Cardiac septum (tissue), 1 donor: Measurements from ENCODE around the gene TPST2. TPM values are rescaled to one million over a fixed set of nuclear protein-coding genes. Genes with fewer than 3 reads are reported as not detected.
A peak's percentile ranks its signal among the peaks of the same experiment; 100 is the strongest.
"Not testable (repeated sequence)": the region's sequence is repeated elsewhere in the genome, so short reads cannot be mapped to it uniquely, and the experiment has no call there.

Experiments
- DNase-seq: peaks from one replicate; pipeline ENCODE4 v3.0.0-alpha.2; 2020; ENCODE audit warnings: low spot score
- intact Hi-C: fragments of 100-400 bp; cut with DNase I; formaldehyde crosslinking; loops from one replicate; pipeline ENCODE4 v1.14.0; 2022
- total RNA-seq: library from RNA; stranded (reverse); fragmentation: NEBNext Ultra II Directional; extraction: Animal tissue kit (Norgen Biotek cat#: 25700); gene quantifications from one replicate; pipeline ENCODE4 v1.2.1, GENCODE V29; 2021
- donor health status: DM: no; HTN: no; CAD: no.

Gene TPST2
- total RNA-seq, 1 donor from 2014 or later = 22.0 TPM

DNA sequence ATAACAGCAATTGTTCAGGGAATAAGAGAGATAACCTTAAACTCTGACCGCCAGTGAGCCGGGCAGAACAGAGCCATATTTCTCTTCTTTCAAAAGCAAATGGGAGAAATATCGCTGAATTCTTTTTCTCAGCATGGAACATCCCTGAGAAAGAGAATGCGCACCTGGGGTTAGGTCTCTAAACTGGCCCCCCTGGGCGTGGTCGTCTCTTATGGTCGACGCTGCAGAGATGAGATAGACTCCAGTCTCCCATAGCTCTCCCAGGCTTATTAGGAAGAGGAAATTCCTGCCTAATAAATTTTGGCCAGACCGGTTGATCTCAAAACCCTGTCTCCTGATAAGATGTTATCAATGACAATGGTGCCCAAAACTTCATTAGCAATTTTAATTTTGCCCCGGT, 23.8 kb upstream of the TPST2 start:
- DNase-seq, intact Hi-C loops: not testable (repeated sequence)

DNA sequence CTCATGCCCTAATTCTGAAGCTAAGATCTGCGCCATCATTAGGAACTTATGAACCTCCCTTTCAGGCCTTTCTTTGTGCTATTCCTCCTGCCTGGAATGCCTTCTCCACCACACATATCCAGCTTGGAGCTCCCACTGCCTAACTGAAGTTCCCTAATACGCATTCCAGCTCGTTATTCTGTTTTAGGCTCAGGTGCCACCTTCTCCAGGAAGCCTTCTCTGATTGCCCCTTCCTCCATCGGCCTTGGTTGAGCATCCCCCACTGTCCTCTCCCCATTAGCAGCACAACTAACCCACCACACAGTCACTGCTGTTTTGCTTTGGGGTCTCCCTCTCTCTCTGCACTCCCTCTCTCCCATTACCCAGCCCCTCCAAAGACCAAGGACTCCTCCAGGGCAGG, 22.7 kb upstream of the TPST2 start:
- DNase-seq = no peak
- intact Hi-C loops = no loop called here

DNA sequence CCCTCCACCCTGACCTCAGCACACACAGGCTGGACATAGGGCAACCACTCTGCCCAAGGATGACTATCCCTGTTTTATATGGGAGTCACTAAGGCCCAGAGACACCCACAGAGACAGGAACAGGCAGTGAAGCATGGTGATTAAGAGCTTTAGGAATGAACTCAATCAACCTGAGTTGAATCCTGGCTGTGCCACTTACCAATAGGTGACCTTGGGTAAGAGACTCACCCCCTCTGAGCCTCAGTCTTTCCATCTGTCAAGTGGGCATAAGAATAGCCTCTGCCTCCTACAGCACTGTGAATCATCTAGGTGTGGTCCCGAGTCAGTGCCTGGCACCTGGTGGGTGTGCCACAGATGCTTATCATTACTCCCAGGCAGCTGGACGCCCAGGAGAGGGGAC, 21.1 kb upstream of the TPST2 start:
- no peak for DNase-seq

DNA sequence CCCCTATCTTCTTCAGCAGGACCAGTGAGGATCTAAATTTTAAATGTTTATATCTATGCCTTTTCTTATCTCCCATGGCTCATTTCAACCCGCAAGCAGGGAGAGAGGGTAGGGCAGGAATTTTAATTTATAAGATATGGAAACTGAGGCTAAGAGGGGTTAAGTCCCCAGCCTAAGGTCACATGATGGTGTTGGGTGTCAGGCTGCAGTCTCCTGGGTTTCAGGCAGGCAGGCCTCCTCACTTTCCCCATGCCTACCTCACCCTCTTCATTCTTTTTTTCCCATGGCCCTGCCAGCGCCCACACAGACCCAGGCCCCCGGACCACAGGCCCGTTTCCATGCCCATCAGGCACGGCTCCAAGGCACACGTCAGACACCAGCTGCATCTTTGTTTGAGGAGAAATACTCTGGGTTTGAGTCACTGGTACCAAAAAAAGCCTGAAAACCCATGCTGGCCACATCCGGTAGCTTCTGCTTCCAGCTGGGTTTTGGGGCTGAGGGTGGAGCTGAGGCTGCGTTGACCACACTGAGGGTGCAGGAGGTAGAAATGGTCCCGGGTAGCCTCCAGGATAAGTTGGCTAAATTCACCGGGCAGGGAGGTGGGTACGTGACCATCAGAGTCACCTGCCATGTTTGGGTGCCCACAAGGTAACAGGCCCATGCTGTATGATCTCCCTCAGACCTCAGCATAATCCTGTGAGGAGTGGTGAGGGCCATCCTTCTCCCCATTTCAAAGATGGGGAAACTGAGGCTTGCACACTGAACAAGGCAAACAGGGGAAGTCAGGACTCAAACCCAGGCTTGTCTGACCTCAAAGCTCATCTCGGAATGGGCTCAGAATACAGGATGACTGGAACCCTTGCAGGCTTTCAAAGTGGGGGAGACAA, 20.4 kb upstream of the TPST2 start:
- intact Hi-C loops = no loop called here
- DNase-seq = no peak

More for the DNA sequence above, 21.1 kb upstream of the TPST2 start:
- intact Hi-C loops = no loop called here

DNA sequence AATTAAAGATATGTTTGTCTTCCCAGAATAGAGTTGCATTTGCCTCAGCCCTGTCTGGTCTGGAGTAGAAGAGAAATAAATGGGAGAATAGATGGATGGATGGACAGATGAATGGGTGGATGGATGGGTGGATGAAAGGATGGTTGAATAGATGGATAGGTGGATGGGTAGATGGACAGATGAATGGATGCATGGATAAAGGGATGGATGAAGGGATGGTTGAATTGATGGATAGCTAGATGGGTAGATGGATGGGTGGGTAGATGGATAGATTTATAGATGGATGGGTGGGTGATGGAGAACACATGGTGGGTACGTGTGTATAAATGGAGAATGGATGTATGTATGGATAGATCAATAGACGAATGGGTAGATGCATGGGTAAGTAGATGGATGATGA, 19.4 kb upstream of the TPST2 start:
- DNase-seq = no peak
- intact Hi-C loops = no loop called here

DNA sequence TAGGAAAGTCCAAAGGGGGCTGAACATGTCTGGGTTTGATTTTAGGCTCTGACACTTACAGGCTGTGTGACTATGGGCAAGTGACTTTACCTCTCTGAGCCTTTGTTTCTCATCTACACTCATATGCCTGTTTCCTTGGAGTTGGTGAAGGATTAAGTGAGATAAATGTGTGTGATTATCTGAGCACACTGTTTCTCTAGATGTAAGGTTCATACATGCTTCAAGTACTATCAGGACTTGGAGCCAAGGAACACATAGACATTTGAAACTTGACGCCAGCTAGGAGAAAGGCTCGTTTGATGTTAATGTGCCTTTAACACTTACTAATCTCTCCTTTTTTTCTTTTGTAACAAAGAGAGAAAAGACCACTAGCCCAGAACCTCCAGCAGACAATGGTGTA, 18.2 kb upstream of the TPST2 start:
- intact Hi-C loops = no loop called here
- DNase-seq = no peak

DNA sequence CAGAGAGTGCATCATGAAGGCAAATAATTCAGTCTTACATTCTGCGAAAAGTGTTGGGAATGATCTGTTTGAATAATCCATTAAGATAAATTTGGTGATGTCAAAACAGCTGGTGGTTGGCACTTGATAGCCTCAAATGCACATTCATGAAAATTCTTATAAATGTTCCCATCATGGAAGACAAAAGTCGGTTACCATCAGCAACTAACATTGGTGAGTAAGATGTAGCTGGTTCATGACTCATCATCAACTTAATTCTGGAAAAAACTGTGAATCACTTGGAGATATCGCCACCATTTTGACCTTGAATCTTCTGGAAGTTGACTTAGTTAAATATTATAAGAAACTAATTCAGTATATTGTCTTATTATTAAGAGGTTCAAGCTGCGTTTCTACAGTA, 16.7 kb upstream of the TPST2 start:
- no peak for DNase-seq
- intact Hi-C loops = no loop called here

DNA sequence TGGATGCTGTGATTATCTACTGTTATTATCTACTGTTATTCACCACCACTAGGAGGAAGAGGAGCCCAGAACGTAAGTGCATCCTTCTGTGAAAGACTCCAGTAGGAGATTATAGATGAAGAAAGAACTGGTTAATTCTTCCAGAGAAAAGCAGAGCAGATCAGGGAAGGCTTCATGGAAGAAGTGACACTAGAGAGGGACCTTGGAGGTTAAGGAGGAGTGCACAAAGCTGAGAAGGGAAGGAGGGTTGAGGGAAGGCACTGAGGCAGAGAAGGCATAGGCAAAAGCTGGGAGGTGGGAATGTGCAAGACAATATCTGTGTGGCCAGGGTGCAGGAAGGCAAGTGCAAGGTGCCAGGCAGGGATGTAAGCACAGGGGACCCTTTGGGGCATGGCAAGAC, 14.4 kb upstream of the TPST2 start:
- DNase-seq = no peak
- intact Hi-C loops = no loop called here

DNA sequence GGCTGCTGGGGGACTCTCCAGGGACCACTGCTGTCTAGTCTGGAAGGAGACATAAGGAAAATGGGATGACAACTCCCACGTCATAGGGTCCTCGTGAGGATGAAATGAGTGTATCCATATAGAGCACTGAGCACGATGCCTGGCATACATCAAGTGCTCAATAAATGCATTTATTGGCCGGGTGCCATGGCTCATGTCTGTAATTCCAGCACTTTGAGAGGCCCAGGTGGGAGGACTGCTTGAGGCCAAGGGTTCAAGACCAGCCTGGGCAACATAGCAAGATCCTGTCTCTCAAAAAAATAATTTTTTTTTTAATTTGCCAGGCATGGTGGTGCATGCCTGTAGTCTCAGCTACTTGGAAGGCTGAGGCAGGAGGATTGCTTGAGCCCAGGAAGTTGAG, 12.2 kb upstream of the TPST2 start:
- intact Hi-C loops = no loop called here
- DNase-seq = no peak

DNA sequence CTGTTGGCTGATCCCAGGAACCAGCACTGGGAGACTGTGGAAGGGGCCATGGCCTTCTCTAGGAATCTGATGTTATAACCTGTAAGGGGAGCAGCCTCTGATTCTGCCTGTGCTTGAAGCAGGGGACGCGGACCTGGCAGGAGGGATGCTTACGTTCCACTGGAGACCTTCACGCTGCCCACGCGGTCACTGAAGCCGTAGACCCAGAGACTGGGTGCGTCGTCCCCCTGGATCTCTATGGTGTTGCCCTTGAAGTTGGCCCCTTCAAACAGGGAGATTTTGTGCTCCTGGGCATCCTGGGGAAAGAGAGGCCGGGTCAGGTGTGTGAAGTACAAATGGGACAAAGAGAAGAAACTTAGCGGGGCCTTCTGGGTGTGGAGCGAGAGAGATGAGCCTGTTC, 11.8 kb upstream of the TPST2 start:
- intact Hi-C loops = no loop called here
- DNase-seq = no peak

DNA sequence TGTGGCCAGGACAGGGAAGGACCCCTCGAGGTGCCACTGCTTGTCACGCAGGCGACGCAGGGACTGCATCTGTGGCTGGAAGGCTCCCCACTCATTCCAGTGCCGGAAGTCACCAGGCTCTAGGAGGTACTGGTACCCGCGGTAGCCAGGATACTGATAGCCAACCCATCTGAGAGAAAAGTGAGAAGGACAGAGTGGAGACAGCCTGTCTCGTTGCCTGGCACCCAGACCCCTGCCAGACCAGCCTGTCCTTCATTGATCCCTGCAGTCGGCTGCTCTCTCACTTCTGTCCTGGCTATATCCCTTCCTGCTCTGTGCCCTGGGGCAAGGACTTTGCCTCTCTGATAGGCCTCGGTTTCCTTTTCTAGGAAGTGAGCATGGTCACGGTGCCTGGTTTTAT, 9.6 kb upstream of the TPST2 start:
- no peak for DNase-seq
- intact Hi-C loops = no loop called here

DNA sequence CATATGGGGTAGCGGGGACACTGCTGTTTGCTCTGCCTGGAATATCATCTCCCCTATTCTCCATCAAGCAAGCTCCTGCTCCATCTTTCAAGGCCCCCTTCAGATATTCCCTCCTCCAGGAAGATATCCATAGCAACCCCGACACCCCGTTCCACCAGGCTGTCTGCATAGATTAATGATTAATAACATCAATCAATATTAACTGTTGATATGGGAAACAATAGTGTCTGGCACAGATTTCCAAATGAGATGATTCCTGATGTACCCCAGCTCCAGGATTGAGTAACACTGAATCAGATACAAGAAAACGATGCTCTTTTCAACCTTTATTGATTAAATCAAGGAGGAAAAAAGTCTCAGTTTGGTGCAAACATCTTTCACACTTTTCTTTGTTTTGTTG, 7.5 kb upstream of the TPST2 start:
- no peak for DNase-seq
- intact Hi-C loops = no loop called here

DNA sequence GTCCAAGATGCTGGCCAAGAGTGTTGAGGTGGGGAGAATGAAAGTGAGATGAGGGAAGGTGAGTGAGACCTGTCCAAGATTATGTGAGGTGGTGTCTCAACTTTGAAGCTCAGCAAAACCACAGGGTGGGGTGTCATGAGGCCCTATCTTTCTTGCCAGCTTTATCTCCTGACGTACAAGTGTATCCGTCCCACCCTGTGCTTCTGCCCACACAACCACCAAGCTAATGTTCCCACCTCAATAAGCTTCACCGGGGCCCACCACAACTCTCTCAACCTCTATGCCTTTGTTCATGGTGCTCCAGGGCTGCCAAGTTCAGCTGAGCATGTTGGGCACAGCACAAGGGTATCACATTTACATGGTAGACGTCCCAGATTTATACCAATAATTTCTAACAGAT, 7.1 kb upstream of the TPST2 start:
- no peak for DNase-seq
- intact Hi-C loops = no loop called here

DNA sequence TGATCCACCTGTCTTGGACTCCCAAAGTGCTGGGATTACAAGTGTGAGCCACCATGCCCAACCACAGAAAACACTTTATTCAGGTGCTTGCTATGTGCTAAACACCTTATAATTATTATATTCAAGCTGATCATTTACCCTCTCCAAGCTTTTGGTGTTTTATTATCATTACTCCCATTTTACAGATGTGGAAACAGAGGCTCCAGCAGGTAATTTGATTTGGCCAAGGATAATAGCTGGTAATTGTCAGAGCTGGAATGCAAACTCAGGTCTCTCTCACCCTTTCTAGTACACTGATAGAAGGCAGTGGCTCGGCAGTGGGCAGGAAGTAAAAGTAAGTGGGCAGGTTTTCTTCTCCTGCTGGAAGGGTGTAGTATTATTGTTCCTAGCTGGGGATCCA, 3.8 kb upstream of the TPST2 start:
- intact Hi-C loops = no loop called here
- no peak for DNase-seq

DNA sequence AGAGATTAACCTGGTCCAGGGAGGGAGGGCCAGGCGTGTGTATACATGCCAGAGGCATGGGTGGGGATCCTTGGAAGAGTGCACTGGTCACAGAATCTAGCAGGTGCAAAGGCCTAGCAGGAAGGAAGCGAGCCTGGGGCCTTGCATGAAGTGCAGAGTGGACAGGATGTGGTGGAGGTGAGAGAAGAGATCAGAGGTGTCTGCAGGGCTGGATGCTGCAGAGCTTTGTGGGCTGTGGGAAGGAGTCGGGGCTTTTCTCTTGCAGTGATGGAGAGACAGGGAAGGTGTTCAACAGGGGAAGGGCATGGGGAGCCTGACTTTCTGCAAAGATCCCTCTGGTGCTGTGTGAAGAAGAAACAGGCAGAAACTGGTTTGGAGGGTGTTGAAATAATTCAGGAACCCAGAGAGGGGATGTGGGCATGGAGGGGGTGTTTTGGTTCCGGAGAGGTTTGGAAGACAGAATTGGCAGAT, 2.5 kb upstream of the TPST2 start:
- DNase-seq = no peak

DNA sequence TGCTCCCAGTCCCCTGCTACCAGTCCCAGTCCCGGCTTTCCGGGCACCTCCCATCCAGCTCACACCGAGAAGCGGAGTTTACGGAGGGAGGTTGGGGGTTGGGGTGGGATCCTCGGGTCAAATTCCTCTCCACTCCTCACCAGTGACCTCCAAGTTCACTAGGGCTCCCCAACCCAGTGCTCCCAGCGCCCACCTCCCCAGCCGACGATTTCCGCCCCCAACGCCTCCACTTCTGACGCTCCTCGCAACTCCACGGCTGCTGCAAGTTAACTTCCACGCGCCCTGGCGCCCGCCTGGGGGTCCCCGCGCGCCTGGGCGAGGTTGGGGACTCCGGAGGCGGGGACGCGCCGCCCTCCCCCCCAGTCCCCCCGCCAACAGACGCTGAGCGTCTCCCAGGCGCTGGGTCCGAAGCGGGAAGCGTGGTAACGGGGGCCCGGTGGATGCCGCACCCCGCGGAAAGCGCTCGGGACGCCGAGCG, 526 bp downstream of the TPST2 start:
- peak; percentile 78 for DNase-seq
- intact Hi-C loops = loop anchor here (5.0 kb wide), 1 partner anchor 42 kb away; no protein-coding TSS in a partner anchor

More for the DNA sequence above, 2.5 kb upstream of the TPST2 start:
- intact Hi-C loops = no loop called here

DNA sequence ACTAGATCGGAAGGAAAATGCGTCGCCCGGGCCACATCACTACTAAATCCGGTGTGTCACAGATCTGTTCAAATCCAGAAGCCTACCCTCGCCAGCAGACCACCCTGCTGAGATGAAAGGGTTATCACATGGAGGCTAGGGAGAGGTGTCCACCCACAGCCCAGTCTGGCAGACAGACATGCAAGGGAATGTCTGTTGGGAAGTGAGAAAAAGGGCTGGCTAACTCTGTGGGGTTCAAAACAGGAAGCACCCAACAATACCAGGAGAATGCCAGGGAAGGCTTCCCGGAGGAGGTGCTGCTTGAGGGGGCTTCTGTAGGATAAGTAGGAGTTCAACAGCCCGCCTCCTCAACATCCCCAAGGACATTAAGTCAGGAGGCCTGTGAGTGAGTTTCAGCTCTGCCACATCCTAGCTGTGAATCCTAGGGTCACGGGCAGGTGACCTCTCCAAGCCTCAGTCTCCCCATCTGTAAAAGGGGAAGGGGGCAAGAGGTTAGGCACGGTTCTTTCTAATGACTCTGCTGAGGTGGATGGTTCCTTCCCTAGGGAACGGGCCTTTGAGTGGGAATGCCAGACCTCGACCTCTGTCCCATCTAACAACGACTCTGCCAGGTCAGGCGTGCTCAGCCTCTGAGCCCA, 1.1 kb downstream of the TPST2 start:
- intact Hi-C loops = loop anchor here (5.0 kb wide), 1 partner anchor 42 kb away; no protein-coding TSS in a partner anchor
- DNase-seq = peak; percentile 71

DNA sequence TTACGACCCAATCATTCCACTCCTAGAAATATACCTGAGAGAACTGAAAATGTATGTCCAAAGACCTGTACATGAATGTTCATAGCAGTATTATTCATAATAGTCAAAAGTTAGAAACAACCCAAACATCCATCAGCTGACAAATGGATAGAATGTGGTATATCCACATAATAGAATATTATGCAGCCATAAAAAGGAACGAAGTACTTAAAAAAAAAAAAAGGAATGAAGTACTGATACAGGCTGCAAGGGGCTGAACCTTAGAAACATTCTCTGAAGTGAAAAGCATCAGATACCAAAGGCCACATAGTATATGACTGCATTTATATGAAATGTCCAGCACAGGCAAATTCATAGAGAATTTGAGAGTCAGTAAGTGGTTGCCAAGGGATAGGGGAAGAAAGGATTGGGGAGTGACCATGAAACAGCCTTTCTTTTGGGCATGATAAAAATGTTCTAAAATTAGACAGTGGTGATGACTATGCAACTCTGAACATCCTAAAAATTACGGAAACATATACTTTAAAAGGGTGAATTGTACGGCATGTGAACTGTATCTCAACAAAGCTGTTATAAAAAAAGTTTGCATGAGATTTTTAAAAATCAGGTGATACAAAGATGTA, 1.8 kb downstream of the TPST2 start:
- no peak for DNase-seq
- intact Hi-C loops = loop anchor here (5.0 kb wide), 1 partner anchor 41 kb away; no protein-coding TSS in a partner anchor

DNA sequence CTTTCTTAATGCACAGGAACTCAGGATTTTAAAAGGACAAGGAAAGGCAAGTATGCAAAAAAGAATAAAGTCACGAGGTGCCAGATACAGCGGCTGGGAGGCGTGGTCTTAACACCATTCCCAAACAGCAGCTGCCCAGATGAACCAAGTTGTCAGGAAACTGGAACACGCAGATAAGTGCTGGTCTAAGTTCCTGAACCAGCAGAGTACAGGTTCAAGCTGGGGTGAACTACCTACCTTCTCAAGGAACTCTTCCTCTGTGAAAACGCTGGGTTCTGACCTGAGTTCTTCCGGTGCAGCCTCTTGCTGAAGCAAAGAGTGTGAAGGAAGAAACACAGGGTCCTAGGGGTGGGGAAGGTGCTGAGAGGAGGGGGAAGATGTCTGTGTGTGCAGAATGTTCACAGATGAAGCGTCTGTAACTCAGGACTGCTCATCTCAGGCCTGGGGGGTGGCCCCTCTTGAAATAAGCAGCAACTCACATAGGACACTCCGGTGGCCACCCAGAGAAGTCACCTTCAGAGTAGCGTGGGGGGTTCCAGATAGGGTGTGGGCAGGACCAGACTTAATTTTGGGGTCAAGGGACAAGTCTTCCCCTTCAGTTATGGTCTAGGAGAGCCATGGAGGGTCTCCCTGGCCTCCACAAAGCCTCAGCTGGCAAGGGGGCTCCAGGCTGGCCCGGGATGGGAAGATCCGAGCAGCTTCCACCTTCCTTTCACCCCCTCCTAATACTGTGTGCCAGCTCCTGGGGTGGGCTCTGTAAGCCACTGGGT, 3.2 kb downstream of the TPST2 start:
- intact Hi-C loops = loop anchor here (5.0 kb wide), 1 partner anchor 39 kb away; no protein-coding TSS in a partner anchor
- peak; percentile 57 for DNase-seq
